IMR-90 (cell line): Measurements from ENCODE around the gene IL18. TPM values are rescaled to one million over a fixed set of nuclear protein-coding genes. Genes with fewer than 3 reads are reported as not detected.

Experiments
- ATAC-seq: fragments of 200-7000 bp; cut with Tn5 transposase; 2 replicates; pipeline ENCODE4 v1.9.1; 2020; ENCODE audit warnings: low read depth, mild to moderate bottlenecking, moderate library complexity
- BruUV-seq: library from RNA; stranded (reverse); fragments of 400-500 nt; replicated peaks from 2 replicates; lab custom pipeline; 2021; lab: Mats Ljungman, UMichigan
- CTCF ChIA-PET: fragments of 300-600 bp; formaldehyde crosslinking; extraction: SDS; loops from one replicate; lab custom pipeline; 2021; ENCODE audit warnings: antibody characterized with exemption; lab: Yijun Ruan, JAX
- POLR2A ChIA-PET: fragments of 300-600 bp; sonication (Branson Sonifier 250); formaldehyde crosslinking; loops from one replicate; lab custom pipeline; 2022; ENCODE audit warnings: antibody characterized with exemption; ENCODE audit not compliant: unreplicated experiment; lab: Charles Lee
- DNase-seq: peaks from one replicate; pipeline ENCODE4 v3.0.0; 2013
- H2AFZ ChIP-seq: replicated peaks from 2 replicates; pipeline ENCODE3; 2013; ENCODE audit warnings: low read length, mild to moderate bottlenecking; ENCODE audit not compliant: poor library complexity
- H2AK5ac ChIP-seq: 2 replicates; pipeline ENCODE4 v1.6.1; 2013; ENCODE audit warnings: low read depth, low read length, inconsistent platforms
- H2AK9ac ChIP-seq: replicated peaks from 2 replicates; pipeline ENCODE3; 2013; ENCODE audit warnings: mild to moderate bottlenecking, low read depth, low read length, moderate library complexity; ENCODE audit not compliant: poor library complexity
- H2BK120ac ChIP-seq: 2 replicates; pipeline ENCODE4 v1.6.1; 2013; ENCODE audit warnings: low read depth, low read length, inconsistent platforms
- H2BK15ac ChIP-seq: 3 replicates; pipeline ENCODE4 v1.6.1; 2013; ENCODE audit warnings: low read depth, low read length, inconsistent platforms
- H2BK20ac ChIP-seq: 2 replicates; pipeline ENCODE4 v1.6.1; 2013; ENCODE audit warnings: low read depth, mild to moderate bottlenecking, inconsistent platforms, low read length, moderate library complexity
- H2BK5ac ChIP-seq: 2 replicates; pipeline ENCODE4 v1.6.1; 2013; ENCODE audit warnings: mild to moderate bottlenecking, low read depth, low read length, inconsistent platforms; ENCODE audit not compliant: poor library complexity, severe bottlenecking
- H3K14ac ChIP-seq: replicated peaks from 2 replicates; pipeline ENCODE4 v1.6.1; 2013; ENCODE audit warnings: low read depth, low read length, inconsistent platforms
- H3K18ac ChIP-seq: 2 replicates; pipeline ENCODE4 v1.6.1; 2013; ENCODE audit warnings: low read depth, low read length, control low read depth
- H3K23ac ChIP-seq: 2 replicates; pipeline ENCODE4 v1.6.1; 2013; ENCODE audit warnings: low read depth, low read length, inconsistent platforms
- H3K27ac ChIP-seq: 2 replicates; pipeline ENCODE4 v1.5.1; 2013; ENCODE audit warnings: mild to moderate bottlenecking, control low read depth, low read length; ENCODE audit not compliant: insufficient read depth
- H3K27me3 ChIP-seq: 2 replicates; pipeline ENCODE4 v1.6.1; 2013; ENCODE audit warnings: low read length; ENCODE audit not compliant: control insufficient read depth, insufficient read depth
- H3K36me3 ChIP-seq: 2 replicates; pipeline ENCODE4 v1.6.1; 2013; ENCODE audit warnings: low read length, mixed read lengths; ENCODE audit not compliant: control insufficient read depth, insufficient read depth
- H3K4ac ChIP-seq: 2 replicates; pipeline ENCODE4 v1.6.1; 2013; ENCODE audit warnings: low read depth, low read length, inconsistent platforms
- H3K4me1 ChIP-seq: 2 replicates; pipeline ENCODE4 v1.6.1; 2013; ENCODE audit warnings: low read length, mixed read lengths; ENCODE audit not compliant: control insufficient read depth, insufficient read depth
- H3K4me2 ChIP-seq: 2 replicates; pipeline ENCODE4 v1.6.1; 2013; ENCODE audit warnings: low read depth, mild to moderate bottlenecking, control low read depth, low read length, moderate library complexity
- H3K4me3 ChIP-seq: 2 replicates; pipeline ENCODE4 v1.5.1; 2013; ENCODE audit warnings: low read depth, mild to moderate bottlenecking, control low read depth, low read length, moderate library complexity; ENCODE audit not compliant: insufficient read depth
- H3K56ac ChIP-seq: 2 replicates; pipeline ENCODE4 v1.6.1; 2013; ENCODE audit warnings: low read length, inconsistent platforms; ENCODE audit not compliant: insufficient read depth; ENCODE audit errors: extremely low read depth
- H3K79me1 ChIP-seq, 2 experiments: 2 replicates each; pipeline ENCODE4 v1.6.1; 2013; ENCODE audit warnings: low read length in 2 of 2, inconsistent platforms in 1 of 2, low read depth in 1 of 2
- H3K9ac ChIP-seq: 2 replicates; pipeline ENCODE4 v1.6.1; 2013; ENCODE audit warnings: low read depth, low read length, control low read depth
- H3K9me1 ChIP-seq: 2 replicates; pipeline ENCODE4 v1.6.1; 2013; ENCODE audit warnings: low read length, inconsistent platforms; ENCODE audit not compliant: insufficient read depth
- H3K9me3 ChIP-seq: 2 replicates; pipeline ENCODE4 v1.6.1; 2013; ENCODE audit warnings: low read length; ENCODE audit not compliant: control insufficient read depth, insufficient read depth
- H4K20me1 ChIP-seq: 2 replicates; pipeline ENCODE4 v1.6.1; 2013; ENCODE audit warnings: low read length, inconsistent platforms; ENCODE audit not compliant: insufficient read depth
- H4K5ac ChIP-seq: 2 replicates; pipeline ENCODE4 v1.6.1; 2013; ENCODE audit warnings: mild to moderate bottlenecking, low read depth, low read length, control low read depth
- H4K8ac ChIP-seq, 2 experiments: 2 replicates each; pipeline ENCODE4 v1.6.1; 2013; ENCODE audit warnings: low read depth in 2 of 2, low read length in 2 of 2, control low read depth in 1 of 2, inconsistent platforms in 1 of 2
- H4K91ac ChIP-seq: 2 replicates; pipeline ENCODE4 v1.6.1; 2013; ENCODE audit warnings: low read depth, low read length, inconsistent platforms; ENCODE audit not compliant: insufficient read depth
- NFE2L2 ChIP-seq: fragments of 150-350 bp; IDR thresholded peaks from 2 replicates; pipeline ENCODE4 v1.6.1; 2016; ENCODE audit warnings: low read depth, mild to moderate bottlenecking, low read length
- WGBS, 2 experiments: methylation state at CpG; one replicate each; pipeline versions ENCODE4 v1.1.5 to v1.1.7; 2013; ENCODE audit warnings: missing lambda C conversion rate in 2 of 2; ENCODE audit not compliant: insufficient read length in 1 of 2; ENCODE audit errors: extremely low coverage in 2 of 2; 5-methylcytosine and 5-hydroxymethylcytosine counted together
- dilution Hi-C: fragments of 300-500 bp; cut with HindIII; formaldehyde crosslinking; loops from one replicate; pipeline ENCODE4 v1.14.3; 2018; ENCODE audit warnings: low sequenced_read_pairs; ENCODE audit not compliant: unreplicated experiment
- in situ Hi-C: fragments of 300-500 bp; cut with MboI; formaldehyde crosslinking; loops from 3 replicates; pipeline ENCODE4 v1.14.3; 2019; ENCODE audit warnings: low sequenced_read_pairs, inconsistent platforms, mixed read lengths
- intact Hi-C: fragments of 100-400 bp; cut with micrococcal nuclease; formaldehyde crosslinking; loops from 2 replicates; pipeline ENCODE4 v1.10.0; 2022
- polyA plus RNA-seq, 3 experiments: library from polyadenylated mRNA; depleted of rRNA; stranded (reverse); fragments of >200 nt; gene quantifications; 2 replicates each; pipeline ENCODE4 v1.2.3, GENCODE V29; 2012; ENCODE audit warnings: low replicate concordance in 1 of 3
- total RNA-seq: library from RNA; depleted of rRNA; stranded (reverse); fragments of >200 nt; gene quantifications from 2 replicates; pipeline ENCODE4 v1.2.3, GENCODE V29; 2012

The IL18 gene
- total and polyA plus RNA-seq, 2 of the 4 experiments (the other 2 are of a cell fraction) = 0.54 to 0.96 TPM

- Histone ChIP-seq H3K14ac (peak overlapping the region; percentile 44), H3K18ac (no peak overlapping the region), H4K8ac (peak overlapping the region in 1 of 2 experiments; percentile 60; a peak in 3 of 4 replicates), H2AFZ (no peak overlapping the region), H3K27ac (peak overlapping the region; percentile 43), H3K56ac (no peak overlapping the region), H3K9me1 (peaks cover 6% of the 10 kb centered on the region; the same call in 1 of the 2 replicates), H3K27me3 (no peaks in the 10 kb centered on the region), H4K91ac (peak overlapping the region; percentile 10; the same call in 1 of the 2 replicates), H4K5ac (no peak overlapping the region), H2BK120ac (peak overlapping the region; percentile 84), H2BK5ac (peak overlapping the region; percentile 54), H3K4me2 (no peak overlapping the region), H3K4me1 (peaks cover 9% of the 10 kb centered on the region), H2AK9ac (no peak overlapping the region), H2AK5ac (peak overlapping the region; percentile 96), H3K9ac (no peak overlapping the region), H4K20me1 (no peaks in the 10 kb centered on the region; the same call in 1 of the 2 replicates), H2BK15ac (peak overlapping the region; percentile 98; the same call in 2 of the 3 replicates), H3K79me1 (no peaks in the 10 kb centered on the region; a peak in 1 of 4 replicates), H2BK20ac (peak overlapping the region; percentile 46; the same call in 1 of the 2 replicates), H3K23ac (peak overlapping the region; percentile 31; the same call in 1 of the 2 replicates), H3K36me3 (no peaks in the 10 kb centered on the region), H3K9me3 (no peaks in the 10 kb centered on the region), H3K4ac (peak overlapping the region; percentile 81), H3K4me3 (no peak overlapping the region)
- in situ Hi-C loops (no loop called here), dilution Hi-C loops (no loop called here), intact Hi-C loops (loop anchor here (5.0 kb wide), 1 partner anchor 34 kb away; no protein-coding TSS in a partner anchor)
- ATAC-seq (no peak), DNase-seq (peak; percentile 16)
- ChIA-PET POLR2A (no interaction called here), CTCF (interaction anchor here (0.9 kb wide), 1 partner anchor 43 kb away, joined by 5 read pairs; no protein-coding TSS in a partner anchor)
- BruUV-seq = no TSS peak
- WGBS, 2 experiments = no CpG with 5 or more reads among the region's 5 CpGs
- no peak for TF ChIP-seq NFE2L2
Measured at GRCh38 chr11:112156153-112156955, 7.5 kb downstream of the IL18 start.
